IMR-90 (cell line): ENCODE data around the gene ATIC. TPM values are rescaled to one million over a fixed set of nuclear protein-coding genes. Genes with fewer than 3 reads are reported as not detected.

Experiments
- ATAC-seq: fragments of 200-7000 bp; cut with Tn5 transposase; 2 replicates; pipeline ENCODE4 v1.9.1; 2020; ENCODE audit warnings: low read depth, mild to moderate bottlenecking, moderate library complexity
- BruUV-seq: library from RNA; stranded (reverse); fragments of 400-500 nt; replicated peaks from 2 replicates; lab custom pipeline; 2021; lab: Mats Ljungman, UMichigan
- CTCF ChIA-PET: fragments of 300-600 bp; formaldehyde crosslinking; extraction: SDS; loops from one replicate; lab custom pipeline; 2021; ENCODE audit warnings: antibody characterized with exemption; lab: Yijun Ruan, JAX
- POLR2A ChIA-PET: fragments of 300-600 bp; sonication (Branson Sonifier 250); formaldehyde crosslinking; loops from one replicate; lab custom pipeline; 2022; ENCODE audit warnings: antibody characterized with exemption; ENCODE audit not compliant: unreplicated experiment; lab: Charles Lee
- DNase-seq: peaks from one replicate; pipeline ENCODE4 v3.0.0; 2013
- H2AFZ ChIP-seq: replicated peaks from 2 replicates; pipeline ENCODE3; 2013; ENCODE audit warnings: low read length, mild to moderate bottlenecking; ENCODE audit not compliant: poor library complexity
- H2AK5ac ChIP-seq: 2 replicates; pipeline ENCODE4 v1.6.1; 2013; ENCODE audit warnings: low read depth, low read length, inconsistent platforms
- H2AK9ac ChIP-seq: replicated peaks from 2 replicates; pipeline ENCODE3; 2013; ENCODE audit warnings: mild to moderate bottlenecking, low read depth, low read length, moderate library complexity; ENCODE audit not compliant: poor library complexity
- H2BK120ac ChIP-seq: 2 replicates; pipeline ENCODE4 v1.6.1; 2013; ENCODE audit warnings: low read depth, low read length, inconsistent platforms
- H2BK15ac ChIP-seq: 3 replicates; pipeline ENCODE4 v1.6.1; 2013; ENCODE audit warnings: low read depth, low read length, inconsistent platforms
- H2BK20ac ChIP-seq: 2 replicates; pipeline ENCODE4 v1.6.1; 2013; ENCODE audit warnings: low read depth, mild to moderate bottlenecking, inconsistent platforms, low read length, moderate library complexity
- H2BK5ac ChIP-seq: 2 replicates; pipeline ENCODE4 v1.6.1; 2013; ENCODE audit warnings: mild to moderate bottlenecking, low read depth, low read length, inconsistent platforms; ENCODE audit not compliant: poor library complexity, severe bottlenecking
- H3K14ac ChIP-seq: replicated peaks from 2 replicates; pipeline ENCODE4 v1.6.1; 2013; ENCODE audit warnings: low read depth, low read length, inconsistent platforms
- H3K18ac ChIP-seq: 2 replicates; pipeline ENCODE4 v1.6.1; 2013; ENCODE audit warnings: low read depth, low read length, control low read depth
- H3K23ac ChIP-seq: 2 replicates; pipeline ENCODE4 v1.6.1; 2013; ENCODE audit warnings: low read depth, low read length, inconsistent platforms
- H3K27ac ChIP-seq: 2 replicates; pipeline ENCODE4 v1.5.1; 2013; ENCODE audit warnings: mild to moderate bottlenecking, control low read depth, low read length; ENCODE audit not compliant: insufficient read depth
- H3K27me3 ChIP-seq: 2 replicates; pipeline ENCODE4 v1.6.1; 2013; ENCODE audit warnings: low read length; ENCODE audit not compliant: control insufficient read depth, insufficient read depth
- H3K36me3 ChIP-seq: 2 replicates; pipeline ENCODE4 v1.6.1; 2013; ENCODE audit warnings: low read length, mixed read lengths; ENCODE audit not compliant: control insufficient read depth, insufficient read depth
- H3K4ac ChIP-seq: 2 replicates; pipeline ENCODE4 v1.6.1; 2013; ENCODE audit warnings: low read depth, low read length, inconsistent platforms
- H3K4me1 ChIP-seq: 2 replicates; pipeline ENCODE4 v1.6.1; 2013; ENCODE audit warnings: low read length, mixed read lengths; ENCODE audit not compliant: control insufficient read depth, insufficient read depth
- H3K4me2 ChIP-seq: 2 replicates; pipeline ENCODE4 v1.6.1; 2013; ENCODE audit warnings: low read depth, mild to moderate bottlenecking, control low read depth, low read length, moderate library complexity
- H3K4me3 ChIP-seq: 2 replicates; pipeline ENCODE4 v1.5.1; 2013; ENCODE audit warnings: low read depth, mild to moderate bottlenecking, control low read depth, low read length, moderate library complexity; ENCODE audit not compliant: insufficient read depth
- H3K56ac ChIP-seq: 2 replicates; pipeline ENCODE4 v1.6.1; 2013; ENCODE audit warnings: low read length, inconsistent platforms; ENCODE audit not compliant: insufficient read depth; ENCODE audit errors: extremely low read depth
- H3K79me1 ChIP-seq, 2 experiments: 2 replicates each; pipeline ENCODE4 v1.6.1; 2013; ENCODE audit warnings: low read length in 2 of 2, inconsistent platforms in 1 of 2, low read depth in 1 of 2
- H3K9ac ChIP-seq: 2 replicates; pipeline ENCODE4 v1.6.1; 2013; ENCODE audit warnings: low read depth, low read length, control low read depth
- H3K9me1 ChIP-seq: 2 replicates; pipeline ENCODE4 v1.6.1; 2013; ENCODE audit warnings: low read length, inconsistent platforms; ENCODE audit not compliant: insufficient read depth
- H3K9me3 ChIP-seq: 2 replicates; pipeline ENCODE4 v1.6.1; 2013; ENCODE audit warnings: low read length; ENCODE audit not compliant: control insufficient read depth, insufficient read depth
- H4K20me1 ChIP-seq: 2 replicates; pipeline ENCODE4 v1.6.1; 2013; ENCODE audit warnings: low read length, inconsistent platforms; ENCODE audit not compliant: insufficient read depth
- H4K5ac ChIP-seq: 2 replicates; pipeline ENCODE4 v1.6.1; 2013; ENCODE audit warnings: mild to moderate bottlenecking, low read depth, low read length, control low read depth
- H4K8ac ChIP-seq, 2 experiments: 2 replicates each; pipeline ENCODE4 v1.6.1; 2013; ENCODE audit warnings: low read depth in 2 of 2, low read length in 2 of 2, control low read depth in 1 of 2, inconsistent platforms in 1 of 2
- H4K91ac ChIP-seq: 2 replicates; pipeline ENCODE4 v1.6.1; 2013; ENCODE audit warnings: low read depth, low read length, inconsistent platforms; ENCODE audit not compliant: insufficient read depth
- BHLHE40 ChIP-seq: fragments of 150-350 bp; IDR thresholded peaks from 2 replicates; pipeline ENCODE4 v1.6.1; 2016; ENCODE audit warnings: mild to moderate bottlenecking, low read depth, low read length
- CEBPB ChIP-seq: IDR thresholded peaks from 2 replicates; pipeline ENCODE4 v1.6.1; 2012; ENCODE audit warnings: low read depth, low read length, improper control_type of control experiment
- CHD1 ChIP-seq: IDR thresholded peaks from 2 replicates; pipeline ENCODE4 v1.6.1; 2012; ENCODE audit warnings: low read depth, low read length, improper control_type of control experiment
- FOS ChIP-seq: fragments of 150-350 bp; IDR thresholded peaks from 2 replicates; pipeline ENCODE4 v1.6.1; 2016; ENCODE audit warnings: low read depth, low read length
- MAFK ChIP-seq: IDR thresholded peaks from 2 replicates; pipeline ENCODE4 v1.6.1; 2012; ENCODE audit warnings: low read depth, low read length, improper control_type of control experiment
- MAZ ChIP-seq: IDR thresholded peaks from 2 replicates; pipeline ENCODE4 v1.6.1; 2012; ENCODE audit warnings: low read depth, mild to moderate bottlenecking, low read length, improper control_type of control experiment, moderate library complexity, borderline replicate concordance
- MXI1 ChIP-seq: IDR thresholded peaks from 2 replicates; pipeline ENCODE4 v1.6.1; 2012; ENCODE audit warnings: low read depth, mild to moderate bottlenecking, low read length, moderate library complexity, borderline replicate concordance
- NFE2L2 ChIP-seq: fragments of 150-350 bp; IDR thresholded peaks from 2 replicates; pipeline ENCODE4 v1.6.1; 2016; ENCODE audit warnings: low read depth, mild to moderate bottlenecking, low read length
- POLR2A ChIP-seq: IDR thresholded peaks from 2 replicates; pipeline ENCODE4 v1.6.1; 2012; ENCODE audit warnings: mild to moderate bottlenecking, low read depth, low read length
- RAD21 ChIP-seq: IDR thresholded peaks from 2 replicates; pipeline ENCODE4 v1.6.1; 2012; ENCODE audit warnings: low read length, improper control_type of control experiment
- RCOR1 ChIP-seq: IDR thresholded peaks from 2 replicates; pipeline ENCODE4 v1.6.1; 2012; ENCODE audit warnings: mild to moderate bottlenecking, low read length, improper control_type of control experiment; ENCODE audit not compliant: insufficient replicate concordance
- RFX5 ChIP-seq: IDR thresholded peaks from 2 replicates; pipeline ENCODE4 v1.8.0; 2012; ENCODE audit warnings: low read depth, mild to moderate bottlenecking, low read length, moderate library complexity
- SMC3 ChIP-seq: fragments of 150-350 bp; IDR thresholded peaks from 2 replicates; pipeline ENCODE4 v1.6.1; 2016; ENCODE audit warnings: low read depth, mild to moderate bottlenecking, antibody characterized with exemption, low read length, moderate library complexity
- WGBS, 2 experiments: methylation state at CpG; one replicate each; pipeline versions ENCODE4 v1.1.5 to v1.1.7; 2013; ENCODE audit warnings: missing lambda C conversion rate in 2 of 2; ENCODE audit not compliant: insufficient read length in 1 of 2; ENCODE audit errors: extremely low coverage in 2 of 2; 5-methylcytosine and 5-hydroxymethylcytosine counted together
- dilution Hi-C: fragments of 300-500 bp; cut with HindIII; formaldehyde crosslinking; loops from one replicate; pipeline ENCODE4 v1.14.3; 2018; ENCODE audit warnings: low sequenced_read_pairs; ENCODE audit not compliant: unreplicated experiment
- in situ Hi-C: fragments of 300-500 bp; cut with MboI; formaldehyde crosslinking; loops from 3 replicates; pipeline ENCODE4 v1.14.3; 2019; ENCODE audit warnings: low sequenced_read_pairs, inconsistent platforms, mixed read lengths
- intact Hi-C: fragments of 100-400 bp; cut with micrococcal nuclease; formaldehyde crosslinking; loops from 2 replicates; pipeline ENCODE4 v1.10.0; 2022
- polyA plus RNA-seq, 3 experiments: library from polyadenylated mRNA; depleted of rRNA; stranded (reverse); fragments of >200 nt; gene quantifications; 2 replicates each; pipeline ENCODE4 v1.2.3, GENCODE V29; 2012; ENCODE audit warnings: low replicate concordance in 1 of 3
- total RNA-seq: library from RNA; depleted of rRNA; stranded (reverse); fragments of >200 nt; gene quantifications from 2 replicates; pipeline ENCODE4 v1.2.3, GENCODE V29; 2012
- TF ChIP-seq, protein P1 (sequence below): conservative IDR thresholded peaks from 2 replicates; pipeline ENCODE4 v1.5.1; 2012; ENCODE audit warnings: mild to moderate bottlenecking, low read depth, low read length, improper control_type of control experiment
- TF ChIP-seq, protein P2 (sequence below): fragments of 150-350 bp; IDR thresholded peaks from 2 replicates; pipeline ENCODE4 v1.6.1; 2017; ENCODE audit warnings: mild to moderate bottlenecking, antibody characterized with exemption, low read length, low read depth
- TF ChIP-seq, protein P3 (sequence below): fragments of 150-350 bp; IDR thresholded peaks from 2 replicates; pipeline ENCODE4 v1.6.1; 2016; ENCODE audit warnings: low read depth, mild to moderate bottlenecking, low read length, moderate library complexity, borderline replicate concordance

ATIC gene
- total and polyA plus RNA-seq, 2 of the 4 experiments (the other 2 are of a cell fraction): 30.5 to 101 TPM

DNA sequence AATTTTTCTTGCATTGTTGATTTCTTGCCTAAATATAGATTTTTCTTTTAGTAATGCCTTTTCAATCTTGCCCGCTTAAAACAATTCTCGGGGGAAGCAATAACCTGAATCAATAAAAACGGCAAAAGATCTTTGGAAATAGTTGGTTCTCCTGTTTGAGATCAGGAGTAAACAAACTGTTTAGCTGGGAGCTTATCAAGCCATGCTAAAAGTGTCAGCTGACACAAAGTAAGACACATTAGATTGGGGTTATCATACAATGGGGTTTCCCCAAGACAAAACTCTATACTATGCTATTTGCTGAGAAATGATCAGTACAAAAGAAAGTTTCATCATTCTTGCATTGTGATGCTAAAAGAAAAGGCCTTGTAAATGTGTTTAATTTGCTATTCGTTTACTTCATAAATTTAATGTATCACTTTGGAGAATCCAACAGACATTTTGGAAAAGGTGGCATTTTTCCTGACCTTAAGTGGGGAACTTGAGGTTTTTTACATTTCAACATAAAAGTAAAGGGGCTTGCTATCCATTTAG is 46.5 kb downstream of the ATIC start:
- no peak overlapping the region for H2BK120ac ChIP-seq
- no peak overlapping the region for H3K18ac ChIP-seq
- no peak overlapping the region for H3K9ac ChIP-seq
- H2AK5ac ChIP-seq: no peak overlapping the region
- dilution Hi-C loops (no loop called here), intact Hi-C loops (no loop called here), in situ Hi-C loops (no loop called here)
- no peaks in the 10 kb centered on the region for H3K27me3 ChIP-seq
- no peak overlapping the region for H4K5ac ChIP-seq
- H3K4ac ChIP-seq: no peak overlapping the region
- H4K8ac ChIP-seq: no peak overlapping the region
- H3K79me1 ChIP-seq: peaks cover 0 to 3% of the 10 kb centered on the region in 2 experiments; a peak in 1 of 4 replicates
- H2BK20ac ChIP-seq: no peak overlapping the region
- H3K4me1 ChIP-seq: peaks cover 3% of the 10 kb centered on the region; the same call in 1 of the 2 replicates
- peaks cover 28% of the 10 kb centered on the region for H3K36me3 ChIP-seq
- no peak overlapping the region for H3K23ac ChIP-seq
- POLR2A ChIA-PET: no interaction called here
- H3K4me2 ChIP-seq: no peak overlapping the region
- no peaks in the 10 kb centered on the region for H3K9me3 ChIP-seq
- H4K91ac ChIP-seq: no peak overlapping the region
- no peak overlapping the region for H3K14ac ChIP-seq
- CTCF ChIA-PET: no interaction called here
- no peak overlapping the region for H2BK15ac ChIP-seq
- H2AFZ ChIP-seq: no peak overlapping the region
- H3K9me1 ChIP-seq: peaks cover 2% of the 10 kb centered on the region; the same call in 1 of the 2 replicates
- H2AK9ac ChIP-seq: no peak overlapping the region
- TF ChIP-seq RCOR1 (no peak), MAZ (no peak), NFE2L2 (no peak), RFX5 (no peak), FOS (no peak), SMC3 (no peak), POLR2A (no peak), CEBPB (no peak), MAFK (no peak), RAD21 (no peak), MXI1 (no peak), BHLHE40 (no peak), CHD1 (no peak)
- TF ChIP-seq, protein P1, sequence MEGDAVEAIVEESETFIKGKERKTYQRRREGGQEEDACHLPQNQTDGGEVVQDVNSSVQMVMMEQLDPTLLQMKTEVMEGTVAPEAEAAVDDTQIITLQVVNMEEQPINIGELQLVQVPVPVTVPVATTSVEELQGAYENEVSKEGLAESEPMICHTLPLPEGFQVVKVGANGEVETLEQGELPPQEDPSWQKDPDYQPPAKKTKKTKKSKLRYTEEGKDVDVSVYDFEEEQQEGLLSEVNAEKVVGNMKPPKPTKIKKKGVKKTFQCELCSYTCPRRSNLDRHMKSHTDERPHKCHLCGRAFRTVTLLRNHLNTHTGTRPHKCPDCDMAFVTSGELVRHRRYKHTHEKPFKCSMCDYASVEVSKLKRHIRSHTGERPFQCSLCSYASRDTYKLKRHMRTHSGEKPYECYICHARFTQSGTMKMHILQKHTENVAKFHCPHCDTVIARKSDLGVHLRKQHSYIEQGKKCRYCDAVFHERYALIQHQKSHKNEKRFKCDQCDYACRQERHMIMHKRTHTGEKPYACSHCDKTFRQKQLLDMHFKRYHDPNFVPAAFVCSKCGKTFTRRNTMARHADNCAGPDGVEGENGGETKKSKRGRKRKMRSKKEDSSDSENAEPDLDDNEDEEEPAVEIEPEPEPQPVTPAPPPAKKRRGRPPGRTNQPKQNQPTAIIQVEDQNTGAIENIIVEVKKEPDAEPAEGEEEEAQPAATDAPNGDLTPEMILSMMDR: no peak
- TF ChIP-seq, protein P2, sequence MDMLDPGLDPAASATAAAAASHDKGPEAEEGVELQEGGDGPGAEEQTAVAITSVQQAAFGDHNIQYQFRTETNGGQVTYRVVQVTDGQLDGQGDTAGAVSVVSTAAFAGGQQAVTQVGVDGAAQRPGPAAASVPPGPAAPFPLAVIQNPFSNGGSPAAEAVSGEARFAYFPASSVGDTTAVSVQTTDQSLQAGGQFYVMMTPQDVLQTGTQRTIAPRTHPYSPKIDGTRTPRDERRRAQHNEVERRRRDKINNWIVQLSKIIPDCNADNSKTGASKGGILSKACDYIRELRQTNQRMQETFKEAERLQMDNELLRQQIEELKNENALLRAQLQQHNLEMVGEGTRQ: no peak
- TF ChIP-seq, protein P3, sequence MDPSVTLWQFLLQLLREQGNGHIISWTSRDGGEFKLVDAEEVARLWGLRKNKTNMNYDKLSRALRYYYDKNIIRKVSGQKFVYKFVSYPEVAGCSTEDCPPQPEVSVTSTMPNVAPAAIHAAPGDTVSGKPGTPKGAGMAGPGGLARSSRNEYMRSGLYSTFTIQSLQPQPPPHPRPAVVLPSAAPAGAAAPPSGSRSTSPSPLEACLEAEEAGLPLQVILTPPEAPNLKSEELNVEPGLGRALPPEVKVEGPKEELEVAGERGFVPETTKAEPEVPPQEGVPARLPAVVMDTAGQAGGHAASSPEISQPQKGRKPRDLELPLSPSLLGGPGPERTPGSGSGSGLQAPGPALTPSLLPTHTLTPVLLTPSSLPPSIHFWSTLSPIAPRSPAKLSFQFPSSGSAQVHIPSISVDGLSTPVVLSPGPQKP: no peak
- DNase-seq (peak; percentile 52), ATAC-seq (no peak)
- H3K4me3 ChIP-seq: no peak overlapping the region
- no peak overlapping the region for H3K56ac ChIP-seq
- H2BK5ac ChIP-seq: no peak overlapping the region
- no TSS peak for BruUV-seq
- no CpG with 5 or more reads among the region's 4 CpGs for WGBS, 2 experiments
- H4K20me1 ChIP-seq: peaks cover 13% of the 10 kb centered on the region
- H3K27ac ChIP-seq: no peak overlapping the region
